ENCODE measurements around the gene RPA3. TPM values are rescaled to one million over a fixed set of nuclear protein-coding genes. Genes with fewer than 3 reads are reported as not detected.

The RPA3 gene
- total and polyA plus RNA-seq, 2 donors, result 42.7 to 117 TPM

GRCh38 chr7:7756577-7756976 lies 38.2 kb upstream of the RPA3 start:
- no peaks in the 10 kb centered on the region for H3K27me3 ChIP-seq (ENCODE audit: control insufficient read depth in 2 of 2, insufficient read depth in 1 of 2, low read length in 1 of 2)
- H3K4me3 ChIP-seq (ENCODE audit: low read length in 2 of 2), result no peak overlapping the region
- WGBS, result 98% methylated on average over 3 of the region's 3 CpGs
- DNase-seq (ENCODE audit: low read depth in 6 of 9, low spot score in 9 of 9), result no peak
- H3K9me3 ChIP-seq (ENCODE audit: control insufficient read depth in 2 of 2, insufficient read depth in 1 of 2, low read length in 1 of 2), result no peaks in the 10 kb centered on the region
- no peak overlapping the region for H3K27ac ChIP-seq (ENCODE audit: low read depth in 1 of 2, low read length in 1 of 2)
- H3K36me3 ChIP-seq (ENCODE audit: control insufficient read depth in 2 of 2, insufficient read depth in 2 of 2, low read length in 1 of 2), result no peaks in the 10 kb centered on the region
- H3K4me1 ChIP-seq (ENCODE audit: control insufficient read depth in 2 of 2, insufficient read depth in 2 of 2, low read length in 2 of 2), result peaks cover 5 to 7% of the 10 kb centered on the region in 2 donors

DNA sequence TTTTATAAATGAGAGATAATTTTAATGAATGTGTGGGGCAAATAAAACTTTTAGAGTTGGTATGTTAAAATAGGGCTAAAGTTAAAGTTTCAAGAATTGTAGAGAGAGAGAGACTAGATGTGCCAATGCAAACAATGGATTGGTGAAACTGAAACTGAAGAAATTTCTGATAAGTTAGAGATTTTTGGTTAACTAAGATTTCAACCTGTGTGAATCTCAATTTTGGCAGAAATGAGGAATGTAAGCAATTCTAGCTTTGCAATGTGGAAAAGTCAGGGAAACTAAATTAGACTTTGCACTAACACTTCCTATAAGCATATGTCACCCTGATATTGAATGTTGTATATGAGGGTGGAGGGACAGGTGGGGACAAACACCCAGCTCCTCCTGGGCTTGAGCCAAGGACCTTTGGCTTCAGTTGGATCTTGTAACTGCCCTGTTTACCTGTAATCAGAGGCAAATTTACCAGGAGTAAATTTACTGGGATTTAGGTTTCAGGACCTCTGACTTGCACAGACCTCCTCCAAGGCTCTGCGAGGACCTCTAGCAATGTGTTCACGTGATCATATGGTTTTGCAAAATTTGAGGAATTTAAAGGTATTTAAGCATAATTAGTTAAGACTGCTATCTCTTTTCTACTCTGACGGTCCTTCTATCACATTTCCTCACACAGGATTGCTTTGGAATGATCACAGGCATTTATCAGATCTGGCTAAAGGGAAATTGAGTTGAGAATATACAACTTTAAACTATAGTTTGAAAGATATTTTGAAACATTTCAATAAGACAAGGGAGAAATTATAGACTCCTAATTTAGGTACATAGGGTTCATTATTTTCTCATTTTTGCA lies 33.1 kb upstream of the RPA3 start:
- no peaks in the 10 kb centered on the region for H3K27me3 ChIP-seq (ENCODE audit: control insufficient read depth in 2 of 2, insufficient read depth in 1 of 2, low read length in 1 of 2)
- no peak overlapping the region for H3K27ac ChIP-seq (ENCODE audit: low read depth in 1 of 2, low read length in 1 of 2)
- no peaks in the 10 kb centered on the region for H3K36me3 ChIP-seq (ENCODE audit: control insufficient read depth in 2 of 2, insufficient read depth in 2 of 2, low read length in 1 of 2)
- H3K4me1 ChIP-seq (ENCODE audit: control insufficient read depth in 2 of 2, insufficient read depth in 2 of 2, low read length in 2 of 2), result no peaks in the 10 kb centered on the region
- no peak overlapping the region for H3K4me3 ChIP-seq (ENCODE audit: low read length in 2 of 2)
- 94% methylated on average over 3 of the region's 3 CpGs for WGBS
- no peaks in the 10 kb centered on the region for H3K9me3 ChIP-seq (ENCODE audit: control insufficient read depth in 2 of 2, insufficient read depth in 1 of 2, low read length in 1 of 2)
- no peak for DNase-seq (ENCODE audit: low read depth in 6 of 9, low spot score in 9 of 9)

DNA sequence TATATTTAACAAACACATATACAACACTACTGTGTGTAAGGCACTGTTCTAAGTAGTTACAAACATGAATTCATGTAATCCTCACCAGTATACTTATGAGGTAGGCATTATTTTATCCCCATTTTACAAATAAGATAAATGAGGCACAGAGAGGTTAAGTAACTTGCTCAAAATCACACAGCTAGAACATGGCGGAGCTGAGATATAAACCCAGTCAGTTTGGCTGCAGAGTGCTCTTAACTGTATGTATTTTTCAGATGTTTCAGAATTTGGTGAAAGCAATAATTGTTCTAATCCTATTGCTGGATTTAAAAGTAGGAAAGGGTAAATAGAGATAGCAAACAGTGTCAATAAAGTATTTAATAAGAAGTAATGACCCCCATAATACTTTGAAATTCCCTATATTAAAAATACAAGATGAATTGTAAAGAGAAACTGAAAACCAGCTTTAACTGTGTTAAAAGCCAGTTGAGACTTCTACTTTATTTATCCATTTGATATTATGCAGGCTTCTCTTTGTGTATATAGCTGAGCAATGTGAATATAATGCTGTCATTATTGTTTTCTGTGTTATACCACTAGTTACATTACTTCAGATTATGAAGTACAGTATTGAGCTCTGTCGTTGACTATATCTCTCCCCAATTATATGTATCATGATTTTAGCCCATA lies 32.3 kb upstream of the RPA3 start:
- no peaks in the 10 kb centered on the region for H3K27me3 ChIP-seq (ENCODE audit: control insufficient read depth in 2 of 2, insufficient read depth in 1 of 2, low read length in 1 of 2)
- 95% methylated on average over 2 of the region's 2 CpGs for WGBS
- DNase-seq (ENCODE audit: low read depth in 6 of 9, low spot score in 9 of 9), result no peak
- no peaks in the 10 kb centered on the region for H3K9me3 ChIP-seq (ENCODE audit: control insufficient read depth in 2 of 2, insufficient read depth in 1 of 2, low read length in 1 of 2)
- H3K4me1 ChIP-seq (ENCODE audit: control insufficient read depth in 2 of 2, insufficient read depth in 2 of 2, low read length in 2 of 2), result no peaks in the 10 kb centered on the region
- H3K36me3 ChIP-seq (ENCODE audit: control insufficient read depth in 2 of 2, insufficient read depth in 2 of 2, low read length in 1 of 2), result no peaks in the 10 kb centered on the region
- H3K4me3 ChIP-seq (ENCODE audit: low read length in 2 of 2), result no peak overlapping the region
- no peak overlapping the region for H3K27ac ChIP-seq (ENCODE audit: low read depth in 1 of 2, low read length in 1 of 2)

GRCh38 chr7:7746458-7746857 lies 28.1 kb upstream of the RPA3 start:
- no peak for DNase-seq (ENCODE audit: low read depth in 6 of 9, low spot score in 9 of 9)
- no peak overlapping the region for H3K27ac ChIP-seq (ENCODE audit: low read depth in 1 of 2, low read length in 1 of 2)
- WGBS, result 97% methylated on average over 4 of the region's 4 CpGs
- no peaks in the 10 kb centered on the region for H3K9me3 ChIP-seq (ENCODE audit: control insufficient read depth in 2 of 2, insufficient read depth in 1 of 2, low read length in 1 of 2)
- H3K36me3 ChIP-seq (ENCODE audit: control insufficient read depth in 2 of 2, insufficient read depth in 2 of 2, low read length in 1 of 2), result no peaks in the 10 kb centered on the region
- H3K27me3 ChIP-seq (ENCODE audit: control insufficient read depth in 2 of 2, insufficient read depth in 1 of 2, low read length in 1 of 2), result no peaks in the 10 kb centered on the region
- H3K4me1 ChIP-seq (ENCODE audit: control insufficient read depth in 2 of 2, insufficient read depth in 2 of 2, low read length in 2 of 2), result no peaks in the 10 kb centered on the region
- H3K4me3 ChIP-seq (ENCODE audit: low read length in 2 of 2), result no peak overlapping the region

GRCh38 chr7:7745966-7746365 lies 27.6 kb upstream of the RPA3 start:
- Histone ChIP-seq H3K27ac (ENCODE audit: low read depth in 1 of 2, low read length in 1 of 2) (no peak overlapping the region), H3K27me3 (ENCODE audit: control insufficient read depth in 2 of 2, insufficient read depth in 1 of 2, low read length in 1 of 2) (no peaks in the 10 kb centered on the region), H3K36me3 (ENCODE audit: control insufficient read depth in 2 of 2, insufficient read depth in 2 of 2, low read length in 1 of 2) (no peaks in the 10 kb centered on the region), H3K4me1 (ENCODE audit: control insufficient read depth in 2 of 2, insufficient read depth in 2 of 2, low read length in 2 of 2) (no peaks in the 10 kb centered on the region), H3K9me3 (ENCODE audit: control insufficient read depth in 2 of 2, insufficient read depth in 1 of 2, low read length in 1 of 2) (no peaks in the 10 kb centered on the region), H3K4me3 (ENCODE audit: low read length in 2 of 2) (no peak overlapping the region)
- 97% methylated on average over 4 of the region's 4 CpGs for WGBS
- no peak for DNase-seq (ENCODE audit: low read depth in 6 of 9, low spot score in 9 of 9)

- Histone ChIP-seq H3K27ac (ENCODE audit: low read depth in 1 of 2, low read length in 1 of 2) (no peak overlapping the region), H3K27me3 (ENCODE audit: control insufficient read depth in 2 of 2, insufficient read depth in 1 of 2, low read length in 1 of 2) (no peaks in the 10 kb centered on the region), H3K4me3 (ENCODE audit: low read length in 2 of 2) (no peak overlapping the region), H3K36me3 (ENCODE audit: control insufficient read depth in 2 of 2, insufficient read depth in 2 of 2, low read length in 1 of 2) (no peaks in the 10 kb centered on the region), H3K4me1 (ENCODE audit: control insufficient read depth in 2 of 2, insufficient read depth in 2 of 2, low read length in 2 of 2) (no peaks in the 10 kb centered on the region), H3K9me3 (ENCODE audit: control insufficient read depth in 2 of 2, insufficient read depth in 1 of 2, low read length in 1 of 2) (no peaks in the 10 kb centered on the region)
- no peak for DNase-seq (ENCODE audit: low read depth in 6 of 9, low spot score in 9 of 9)
- 68% methylated on average over 4 of the region's 4 CpGs for WGBS
Measured at GRCh38 chr7:7745258-7745657, 26.9 kb upstream of the RPA3 start.

GRCh38 chr7:7742223-7742622 lies 23.8 kb upstream of the RPA3 start:
- WGBS, result 98% methylated on average over 12 of the region's 12 CpGs
- H3K4me1 ChIP-seq (ENCODE audit: control insufficient read depth in 2 of 2, insufficient read depth in 2 of 2, low read length in 2 of 2), result peaks cover 4 to 8% of the 10 kb centered on the region in 2 donors
- DNase-seq (ENCODE audit: low read depth in 6 of 9, low spot score in 9 of 9), result no peak
- H3K9me3 ChIP-seq (ENCODE audit: control insufficient read depth in 2 of 2, insufficient read depth in 1 of 2, low read length in 1 of 2), result no peaks in the 10 kb centered on the region
- no peaks in the 10 kb centered on the region for H3K27me3 ChIP-seq (ENCODE audit: control insufficient read depth in 2 of 2, insufficient read depth in 1 of 2, low read length in 1 of 2)
- no peaks in the 10 kb centered on the region for H3K36me3 ChIP-seq (ENCODE audit: control insufficient read depth in 2 of 2, insufficient read depth in 2 of 2, low read length in 1 of 2)
- H3K4me3 ChIP-seq (ENCODE audit: low read length in 2 of 2), result no peak overlapping the region
- no peak overlapping the region for H3K27ac ChIP-seq (ENCODE audit: low read depth in 1 of 2, low read length in 1 of 2)

DNA sequence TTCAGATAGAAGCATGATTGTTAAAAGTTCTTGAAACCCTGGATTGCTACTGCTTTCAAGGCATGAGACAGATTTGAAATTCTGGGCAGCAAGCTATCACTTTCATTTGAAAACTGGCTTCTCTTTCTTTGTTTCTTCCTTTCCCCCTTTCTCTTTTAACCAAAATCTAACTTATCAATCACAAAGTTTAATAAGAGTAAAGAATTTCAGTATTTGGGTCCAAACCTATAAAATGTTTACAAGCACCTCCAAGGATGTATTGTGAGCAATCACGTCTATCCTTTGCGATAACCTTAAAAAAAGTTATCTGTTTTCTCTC lies 21.6 kb upstream of the RPA3 start:
- Histone ChIP-seq H3K27me3 (ENCODE audit: control insufficient read depth in 2 of 2, insufficient read depth in 1 of 2, low read length in 1 of 2) (no peaks in the 10 kb centered on the region), H3K4me1 (ENCODE audit: control insufficient read depth in 2 of 2, insufficient read depth in 2 of 2, low read length in 2 of 2) (peaks cover 9 to 10% of the 10 kb centered on the region in 2 donors), H3K36me3 (ENCODE audit: control insufficient read depth in 2 of 2, insufficient read depth in 2 of 2, low read length in 1 of 2) (no peaks in the 10 kb centered on the region), H3K4me3 (ENCODE audit: low read length in 2 of 2) (no peak overlapping the region), H3K9me3 (ENCODE audit: control insufficient read depth in 2 of 2, insufficient read depth in 1 of 2, low read length in 1 of 2) (no peaks in the 10 kb centered on the region), H3K27ac (ENCODE audit: low read depth in 1 of 2, low read length in 1 of 2) (peak overlapping the region in 1 of 2 donors; percentile 3)
- 96% methylated on average over 2 of the region's 2 CpGs for WGBS
- DNase-seq (ENCODE audit: low read depth in 6 of 9, low spot score in 9 of 9), result no peak

DNA sequence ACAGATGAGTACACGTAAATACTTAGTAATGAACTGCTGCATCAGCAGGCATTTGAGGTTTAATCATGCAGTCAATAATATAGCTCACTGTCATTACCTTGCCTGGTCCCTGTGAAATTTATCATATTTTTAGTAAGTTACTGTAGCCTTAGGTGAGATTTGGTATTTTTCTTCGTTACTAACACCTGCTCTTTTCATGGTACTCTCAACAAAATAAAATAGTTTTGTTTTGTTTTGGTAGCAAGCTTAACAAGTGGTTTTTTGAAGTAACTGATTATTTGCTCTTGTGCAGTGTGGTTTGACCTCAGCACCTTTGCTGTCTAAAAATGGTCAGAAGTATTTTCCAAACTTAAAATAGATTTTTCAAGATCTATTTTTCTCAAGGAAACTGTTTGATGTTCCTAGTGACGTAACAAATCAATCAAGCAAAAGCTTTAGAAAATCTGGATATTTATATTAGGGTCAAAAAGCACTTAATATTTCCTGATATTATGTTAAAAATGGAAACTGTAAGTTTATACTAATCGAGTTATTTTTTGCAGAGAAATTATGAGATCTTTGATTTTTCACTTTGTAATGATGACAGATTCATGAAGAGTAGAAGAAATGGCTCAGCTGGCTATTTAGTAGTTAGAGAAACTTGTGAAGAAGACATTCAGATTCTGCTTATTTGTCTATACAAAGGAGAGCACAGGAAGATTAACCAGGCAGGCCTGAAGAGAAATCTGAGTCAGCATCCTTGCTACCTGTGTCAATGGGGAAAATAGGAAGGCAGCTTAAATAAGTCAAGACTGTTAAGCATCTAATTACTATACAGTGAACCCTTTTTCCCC lies 21.0 kb upstream of the RPA3 start:
- H3K27ac ChIP-seq (ENCODE audit: low read depth in 1 of 2, low read length in 1 of 2), result peak overlapping the region in 1 of 2 donors; percentile 50
- no peaks in the 10 kb centered on the region for H3K27me3 ChIP-seq (ENCODE audit: control insufficient read depth in 2 of 2, insufficient read depth in 1 of 2, low read length in 1 of 2)
- no peaks in the 10 kb centered on the region for H3K36me3 ChIP-seq (ENCODE audit: control insufficient read depth in 2 of 2, insufficient read depth in 2 of 2, low read length in 1 of 2)
- H3K4me1 ChIP-seq (ENCODE audit: control insufficient read depth in 2 of 2, insufficient read depth in 2 of 2, low read length in 2 of 2), result peaks cover 9 to 10% of the 10 kb centered on the region in 2 donors
- DNase-seq (ENCODE audit: low read depth in 6 of 9, low spot score in 9 of 9), result peak in 1 of 9 donors; percentile 27
- no peak overlapping the region for H3K4me3 ChIP-seq (ENCODE audit: low read length in 2 of 2)
- 52% methylated on average over 4 of the region's 4 CpGs for WGBS
- no peaks in the 10 kb centered on the region for H3K9me3 ChIP-seq (ENCODE audit: control insufficient read depth in 2 of 2, insufficient read depth in 1 of 2, low read length in 1 of 2)

Data from thymus (tissue), 11 donors.